GM21390 (cell line): ENCODE measurements around the gene MAP4.

ENCODE experiments used
- ATAC-seq: cut with Tn5 transposase; IDR thresholded peaks from one replicate; pipeline ENCODE4 v1.9.1; 2021; ENCODE audit not compliant: unreplicated experiment

Gene MAP4

GRCh38 chr3:47867451-47868044, 148.7 kb downstream of the MAP4 start:
- ATAC-seq = no peak

GRCh38 chr3:47865192-47865591, 151.0 kb downstream of the MAP4 start:
- no peak for ATAC-seq

DNA sequence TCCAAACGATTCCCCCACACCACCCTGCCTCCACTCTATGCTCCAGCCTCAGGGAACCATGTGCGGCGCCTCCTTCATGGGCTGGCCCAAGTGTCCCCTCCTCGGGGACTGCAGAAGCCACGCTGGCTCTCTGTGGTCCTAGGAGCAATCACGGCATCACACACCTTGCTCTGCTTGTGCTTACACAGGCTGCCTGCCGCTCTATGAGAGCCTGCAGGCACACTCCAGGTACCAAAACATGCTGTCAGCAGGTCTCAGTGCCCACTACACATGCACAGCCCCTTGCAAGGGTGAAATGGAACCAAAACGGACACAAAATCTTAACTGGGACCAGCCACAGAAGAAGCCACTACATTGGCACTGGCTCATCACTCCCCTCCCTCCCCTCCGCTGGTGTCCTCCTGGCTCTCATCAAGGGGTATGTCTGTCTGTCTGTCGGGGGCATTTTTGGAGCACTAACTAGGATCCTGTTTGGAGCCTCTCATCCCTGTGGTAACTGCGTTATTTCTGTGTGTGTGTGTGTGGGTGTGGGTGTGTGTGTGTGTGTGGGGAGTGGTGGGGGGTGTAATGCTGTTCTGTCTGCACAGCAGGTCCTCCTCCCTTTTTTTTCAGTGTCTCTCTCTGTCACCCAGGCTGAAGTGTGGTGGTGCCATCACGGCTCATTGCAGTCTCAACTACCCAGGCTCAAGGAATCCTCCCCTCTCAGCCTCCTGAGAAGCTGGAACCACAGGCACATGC, 152.7 kb downstream of the MAP4 start:
- ATAC-seq = no peak

GRCh38 chr3:47859956-47860605, 156.1 kb downstream of the MAP4 start:
- no peak for ATAC-seq

- ATAC-seq = no peak
These were observed 159.1 kb downstream of the MAP4 start for GRCh38 chr3:47857151-47857550.

GRCh38 chr3:47856669-47857068, 159.5 kb downstream of the MAP4 start:
- ATAC-seq = no peak

DNA sequence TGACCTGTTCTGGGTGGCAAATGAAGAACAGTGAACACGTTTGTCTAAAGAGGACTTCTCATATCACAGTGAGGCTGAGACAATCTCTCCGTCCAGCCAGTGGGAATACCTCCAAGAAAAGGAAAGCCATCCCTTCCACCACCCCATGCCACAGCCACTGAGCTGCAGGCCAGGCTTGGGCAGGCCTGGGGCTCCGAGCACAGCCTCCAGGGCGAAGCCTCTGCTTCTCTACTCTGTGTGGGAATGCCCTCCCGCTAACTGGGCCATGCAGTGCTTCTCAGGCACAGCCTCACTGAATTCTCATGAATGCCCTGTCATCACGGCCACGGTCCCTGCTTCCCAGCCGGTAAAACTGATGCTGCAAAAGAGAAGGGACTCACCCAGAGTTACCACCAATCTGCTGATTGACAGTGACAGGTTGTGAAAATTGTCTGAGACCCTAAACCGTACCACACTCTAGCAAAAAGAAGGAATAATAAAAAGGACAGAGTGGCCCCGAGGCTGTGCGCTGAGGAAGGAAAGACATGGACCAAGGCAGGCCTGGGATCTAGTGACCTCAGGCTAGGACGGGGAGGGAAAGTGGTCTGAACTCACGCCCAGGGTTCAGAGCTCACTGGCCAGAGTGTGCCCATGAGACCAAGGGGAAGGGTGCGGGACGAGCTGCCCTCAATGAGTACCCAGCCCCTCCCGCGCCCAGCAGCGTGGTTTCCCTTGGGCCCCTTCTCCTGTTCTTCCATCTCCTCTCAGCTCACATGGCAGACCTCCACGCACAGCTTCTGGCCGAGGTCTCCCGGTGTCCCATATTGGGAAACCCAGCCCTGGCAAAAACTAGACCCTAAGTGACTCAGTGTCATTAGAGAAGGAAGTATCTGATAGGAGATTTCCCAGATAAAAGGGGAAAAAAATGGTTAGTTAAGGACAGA, 160.5 kb downstream of the MAP4 start:
- no peak for ATAC-seq

GRCh38 chr3:47854720-47855455, 161.3 kb downstream of the MAP4 start:
- ATAC-seq = no peak

DNA sequence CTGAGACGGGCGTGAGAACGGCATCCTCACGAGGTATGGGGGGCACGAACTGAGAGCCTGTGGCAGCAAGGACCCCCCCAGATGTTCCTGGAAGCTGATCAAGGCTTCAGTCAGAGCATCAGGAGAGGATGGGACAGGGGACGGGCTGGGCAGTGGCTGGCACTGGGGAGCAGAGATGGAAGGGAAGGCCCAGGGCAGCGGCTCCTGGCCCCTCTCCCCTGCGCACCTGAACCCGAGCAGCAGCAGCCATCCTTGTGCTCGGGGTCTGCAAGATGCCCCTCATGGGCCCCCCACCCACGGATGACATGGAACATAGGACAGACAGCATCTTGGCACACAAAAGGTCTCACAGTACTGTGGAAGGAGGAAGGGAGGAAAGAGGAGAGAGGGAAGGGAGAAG, 161.9 kb downstream of the MAP4 start:
- no peak for ATAC-seq

GRCh38 chr3:47852604-47853602, 163.3 kb downstream of the MAP4 start:
- ATAC-seq = no peak

- no peak for ATAC-seq
These were observed 164.2 kb downstream of the MAP4 start for GRCh38 chr3:47851888-47852603.

GRCh38 chr3:47850564-47851410, 165.4 kb downstream of the MAP4 start:
- no peak for ATAC-seq

DNA sequence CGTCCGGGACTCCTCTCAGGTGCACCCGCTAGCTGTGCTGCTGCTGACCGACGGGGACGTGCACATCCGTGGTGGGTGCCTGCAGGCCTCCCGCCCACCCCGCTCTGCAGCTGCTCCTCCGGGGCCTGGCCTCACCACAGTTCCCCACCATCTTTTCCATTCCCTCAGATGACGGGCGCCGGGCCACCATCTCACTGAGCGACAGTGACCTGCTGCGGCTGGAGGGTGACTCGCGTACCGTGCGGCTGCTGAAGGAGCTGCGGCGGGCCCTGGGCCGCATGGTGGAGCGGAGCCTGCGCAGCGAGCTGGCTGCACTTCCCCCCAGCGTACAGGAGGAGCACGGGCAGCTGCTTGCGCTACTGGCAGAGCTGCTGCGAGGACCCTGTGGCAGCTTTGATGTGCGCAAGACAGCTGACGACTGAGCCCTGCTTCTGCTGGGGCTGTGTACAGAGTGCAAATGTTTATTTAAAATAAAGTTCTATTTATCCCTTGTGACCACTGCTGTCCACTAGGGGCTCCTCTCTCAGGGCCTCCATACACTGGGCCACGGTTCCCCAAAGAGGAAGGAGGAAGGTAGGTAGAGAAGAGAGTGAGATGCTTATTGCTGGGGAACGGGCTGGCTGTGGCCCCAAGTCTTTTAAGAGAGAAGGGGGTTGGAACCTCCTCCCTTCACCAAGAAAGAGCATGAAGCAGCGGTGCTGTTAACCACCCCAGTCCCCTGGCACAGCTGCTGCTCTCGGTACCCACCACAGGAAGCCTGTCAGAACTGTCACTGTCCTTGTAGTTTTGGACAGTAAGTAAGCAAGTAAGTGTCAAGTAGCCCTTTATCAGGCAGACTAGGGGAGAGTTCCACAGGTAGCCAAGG, 166.3 kb downstream of the MAP4 start:
- no peak for ATAC-seq

- ATAC-seq = no peak
These were observed 167.0 kb downstream of the MAP4 start for GRCh38 chr3:47849186-47849698.

- no peak for ATAC-seq
These were observed 167.6 kb downstream of the MAP4 start for GRCh38 chr3:47848599-47849117.

- no peak for ATAC-seq
These were observed 168.3 kb downstream of the MAP4 start for GRCh38 chr3:47847801-47848518.
